Neural crest cell (in vitro differentiated cells): ENCODE measurements around the gene BCAR1. TPM values are rescaled to one million over a fixed set of nuclear protein-coding genes. Genes with fewer than 3 reads are reported as not detected.
A peak's percentile ranks its signal among the peaks of the same experiment; 100 is the strongest.
"Not testable (repeated sequence)": the region's sequence is repeated elsewhere in the genome, so short reads cannot be mapped to it uniquely, and the experiment has no call there.

Source experiments
- DNase-seq: peaks from one replicate; pipeline ENCODE4 v3.0.0; 2021; ENCODE audit warnings: low read depth, mixed read lengths, low spot score
- H3K27ac Mint-ChIP-seq: one replicate; pipeline ENCODE4 v1.8.0; 2021; ENCODE audit warnings: mild to moderate bottlenecking, mixed read lengths; ENCODE audit not compliant: unreplicated experiment
- H3K27me3 Mint-ChIP-seq: 2 replicates; pipeline ENCODE4 v1.8.0; 2021; ENCODE audit warnings: low read depth, mild to moderate bottlenecking, mixed read lengths
- H3K36me3 Mint-ChIP-seq: 2 replicates; pipeline ENCODE4 v1.8.0; 2021; ENCODE audit warnings: low read depth, mild to moderate bottlenecking, mixed read lengths
- H3K4me1 Mint-ChIP-seq: 2 replicates; pipeline ENCODE4 v1.8.0; 2021; ENCODE audit warnings: mixed read lengths
- H3K4me3 Mint-ChIP-seq: one replicate; pipeline ENCODE4 v1.8.0; 2021; ENCODE audit warnings: mild to moderate bottlenecking, mixed read lengths
- H3K9me3 Mint-ChIP-seq: 2 replicates; pipeline ENCODE4 v1.8.0; 2021; ENCODE audit warnings: mixed read lengths
- total RNA-seq: library from RNA; stranded (reverse); gene quantifications from 2 replicates; pipeline ENCODE4 v1.2.1, GENCODE V29; 2021
- TF ChIP-seq, protein P1 (sequence below): fragments of 200-600 bp; sonication (generic); conservative IDR thresholded peaks from 2 replicates; pipeline ENCODE4 v1.5.0; 2021; ENCODE audit warnings: antibody characterized with exemption, mild to moderate bottlenecking

BCAR1 gene
- total RNA-seq, 1 donor from 2014 or later = 63.8 TPM

DNA sequence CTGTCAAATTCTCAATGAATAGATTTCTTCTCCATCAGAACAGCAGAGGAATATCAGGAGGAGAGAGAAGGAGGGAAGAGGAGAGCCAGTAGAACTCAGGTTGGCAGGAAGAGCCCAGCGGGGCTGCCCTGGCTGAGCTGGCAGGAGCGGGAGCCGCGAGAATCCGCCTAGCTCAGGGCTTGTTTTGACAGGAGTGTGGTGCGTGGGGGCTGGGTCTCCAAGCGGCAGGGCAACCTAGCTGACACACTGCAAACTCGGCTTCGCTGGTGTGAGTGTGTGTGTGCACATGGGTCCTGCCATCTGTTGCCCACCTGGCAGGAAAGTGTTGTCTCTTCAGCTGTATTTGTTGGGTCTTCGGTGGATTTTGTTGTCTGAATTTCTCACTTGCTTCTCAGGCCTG lies 27.9 kb upstream of the BCAR1 start:
- Mint-ChIP-seq H3K27me3 (no peaks in the 10 kb centered on the region), H3K9me3 (no peaks in the 10 kb centered on the region), H3K4me3 (no peak overlapping the region), H3K4me1 (peaks cover 8% of the 10 kb centered on the region), H3K36me3 (no peaks in the 10 kb centered on the region), H3K27ac (peak overlapping the region; percentile 43)
- DNase-seq = no peak
- TF ChIP-seq, protein P1, sequence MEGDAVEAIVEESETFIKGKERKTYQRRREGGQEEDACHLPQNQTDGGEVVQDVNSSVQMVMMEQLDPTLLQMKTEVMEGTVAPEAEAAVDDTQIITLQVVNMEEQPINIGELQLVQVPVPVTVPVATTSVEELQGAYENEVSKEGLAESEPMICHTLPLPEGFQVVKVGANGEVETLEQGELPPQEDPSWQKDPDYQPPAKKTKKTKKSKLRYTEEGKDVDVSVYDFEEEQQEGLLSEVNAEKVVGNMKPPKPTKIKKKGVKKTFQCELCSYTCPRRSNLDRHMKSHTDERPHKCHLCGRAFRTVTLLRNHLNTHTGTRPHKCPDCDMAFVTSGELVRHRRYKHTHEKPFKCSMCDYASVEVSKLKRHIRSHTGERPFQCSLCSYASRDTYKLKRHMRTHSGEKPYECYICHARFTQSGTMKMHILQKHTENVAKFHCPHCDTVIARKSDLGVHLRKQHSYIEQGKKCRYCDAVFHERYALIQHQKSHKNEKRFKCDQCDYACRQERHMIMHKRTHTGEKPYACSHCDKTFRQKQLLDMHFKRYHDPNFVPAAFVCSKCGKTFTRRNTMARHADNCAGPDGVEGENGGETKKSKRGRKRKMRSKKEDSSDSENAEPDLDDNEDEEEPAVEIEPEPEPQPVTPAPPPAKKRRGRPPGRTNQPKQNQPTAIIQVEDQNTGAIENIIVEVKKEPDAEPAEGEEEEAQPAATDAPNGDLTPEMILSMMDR = no peak

DNA sequence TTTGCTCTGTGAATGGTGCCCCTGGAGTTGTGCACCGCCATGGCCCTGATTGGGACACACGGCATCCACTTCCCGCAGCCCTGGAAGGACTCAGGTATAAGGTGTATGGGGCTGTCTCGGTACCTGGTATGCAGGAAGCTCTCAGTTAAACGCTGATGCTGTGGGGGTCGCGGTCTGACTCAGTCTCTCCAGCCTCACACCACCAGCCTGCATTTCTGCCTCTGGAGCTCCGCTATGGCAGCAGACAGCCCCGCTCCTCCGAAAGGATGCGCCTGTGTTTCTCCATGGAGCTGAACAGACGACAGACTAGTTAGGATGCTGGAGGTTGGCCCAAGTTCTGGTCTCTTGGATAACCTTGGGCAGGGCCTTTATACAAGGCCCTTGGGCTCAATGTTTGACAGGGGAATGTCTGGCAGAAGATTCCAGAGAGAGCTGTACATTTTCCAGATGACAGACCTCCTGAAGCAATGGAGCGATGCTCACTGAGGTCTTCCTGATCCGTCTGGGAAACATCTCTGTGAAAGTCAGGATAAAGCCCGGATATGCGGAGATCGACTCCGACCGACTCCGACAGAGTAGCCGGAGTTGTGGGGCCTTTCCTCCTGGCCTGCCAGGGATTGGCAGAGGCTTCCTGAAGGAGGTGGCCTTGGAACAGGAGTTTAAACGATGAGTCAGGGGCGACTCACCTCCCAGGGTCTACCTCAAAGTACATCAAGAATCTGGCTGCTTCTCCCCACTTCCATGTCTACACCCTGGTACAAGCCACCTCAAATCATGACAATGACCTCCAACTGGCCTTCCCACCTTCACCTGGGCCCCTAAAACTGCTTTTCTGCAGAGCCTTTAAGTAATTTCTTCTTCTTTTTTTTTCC lies 21.9 kb upstream of the BCAR1 start:
- no peak overlapping the region for H3K4me3 Mint-ChIP-seq
- H3K36me3 Mint-ChIP-seq = no peaks in the 10 kb centered on the region
- no peak overlapping the region for H3K27ac Mint-ChIP-seq
- no peak for DNase-seq
- TF ChIP-seq, protein P1 = no peak
- H3K9me3 Mint-ChIP-seq = no peaks in the 10 kb centered on the region
- H3K4me1 Mint-ChIP-seq = peaks cover 18% of the 10 kb centered on the region
- H3K27me3 Mint-ChIP-seq = no peaks in the 10 kb centered on the region

DNA sequence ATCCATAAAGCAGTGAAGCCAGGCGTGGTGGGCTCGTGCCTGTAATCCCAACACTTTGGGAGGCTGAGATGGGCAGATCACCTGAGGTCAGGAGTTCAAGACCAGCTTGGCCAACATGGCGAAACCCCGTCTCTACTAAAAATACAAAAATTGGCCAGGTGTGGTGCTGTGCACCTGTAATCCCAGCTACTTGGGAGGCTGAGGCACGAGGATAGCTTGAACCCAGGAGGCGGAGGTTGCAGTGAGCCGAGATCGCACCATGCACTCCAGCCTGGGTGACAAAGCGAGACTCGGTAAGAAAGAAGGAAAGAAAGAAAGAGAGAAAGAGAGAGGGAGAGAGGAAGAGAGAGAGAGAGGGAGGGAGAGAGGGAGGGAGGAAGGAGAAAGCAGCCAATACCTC lies 21.2 kb upstream of the BCAR1 start:
- not testable (repeated sequence) for H3K4me3 Mint-ChIP-seq, H3K27ac Mint-ChIP-seq, H3K36me3 Mint-ChIP-seq, DNase-seq, H3K9me3 Mint-ChIP-seq, H3K27me3 Mint-ChIP-seq
- peaks cover 18% of the 10 kb centered on the region for H3K4me1 Mint-ChIP-seq

DNA sequence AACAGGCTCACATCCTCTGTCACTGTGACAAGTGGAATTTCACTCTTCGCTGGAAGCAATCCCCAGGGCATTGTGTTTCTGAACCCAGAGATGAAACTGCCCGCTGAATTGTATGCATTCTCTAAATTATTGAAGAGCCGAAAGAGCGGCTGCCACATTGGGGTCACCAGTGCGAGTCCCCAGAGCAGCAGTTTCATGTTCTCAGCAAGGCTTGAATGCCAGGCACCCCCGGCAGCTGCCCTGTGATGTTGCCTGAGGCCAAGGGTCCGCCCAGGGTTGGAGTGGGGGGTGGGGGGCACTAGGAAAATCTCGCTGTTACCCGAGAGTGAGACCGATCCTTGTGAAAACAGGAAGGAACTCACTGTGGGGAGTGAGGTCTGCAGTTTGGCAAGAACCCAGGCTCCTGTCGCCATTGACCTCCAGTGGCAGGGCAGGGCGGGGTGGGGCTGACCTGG lies 20.7 kb upstream of the BCAR1 start:
- DNase-seq = no peak
- peaks cover 18% of the 10 kb centered on the region for H3K4me1 Mint-ChIP-seq
- H3K27ac Mint-ChIP-seq = peak overlapping the region; percentile 62

DNA sequence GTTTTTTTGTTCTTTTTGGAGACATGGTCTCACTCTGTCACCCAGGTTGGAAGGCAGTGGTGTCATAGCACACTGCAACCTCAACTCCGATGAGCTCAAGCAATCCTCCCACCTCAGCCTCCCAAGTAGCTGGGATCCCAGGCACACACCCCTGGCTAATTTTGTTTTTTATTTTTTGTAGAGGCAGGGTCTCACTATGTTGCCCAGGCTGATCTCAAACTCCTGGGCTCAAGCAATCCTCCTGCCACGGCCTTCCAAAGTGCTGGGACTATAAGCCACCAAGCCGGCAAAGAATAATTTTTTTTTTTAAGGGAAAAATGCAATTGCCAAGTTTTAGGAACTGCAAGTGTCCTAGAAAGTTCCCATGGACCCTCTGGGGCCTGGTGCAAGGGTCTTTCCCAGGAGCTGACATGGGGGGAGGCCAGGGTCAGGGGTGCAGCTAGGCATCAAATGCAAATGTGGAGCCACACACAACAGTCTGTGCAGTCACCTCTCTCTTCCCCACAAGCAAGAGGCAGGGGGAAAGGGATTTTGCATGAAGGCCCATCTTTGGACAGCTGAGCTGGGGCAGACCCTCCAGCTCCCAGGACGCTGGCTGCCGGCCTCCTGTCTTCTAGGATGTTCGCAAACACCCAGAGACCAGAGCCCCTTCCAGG lies 20.1 kb upstream of the BCAR1 start:
- no peak for DNase-seq
- TF ChIP-seq, protein P1 = no peak
- H3K9me3 Mint-ChIP-seq = no peaks in the 10 kb centered on the region

More for the DNA sequence above, 20.7 kb upstream of the BCAR1 start:
- TF ChIP-seq, protein P1 = no peak
- Mint-ChIP-seq H3K9me3 (no peaks in the 10 kb centered on the region), H3K27me3 (no peaks in the 10 kb centered on the region), H3K4me3 (no peak overlapping the region), H3K36me3 (no peaks in the 10 kb centered on the region)

DNA sequence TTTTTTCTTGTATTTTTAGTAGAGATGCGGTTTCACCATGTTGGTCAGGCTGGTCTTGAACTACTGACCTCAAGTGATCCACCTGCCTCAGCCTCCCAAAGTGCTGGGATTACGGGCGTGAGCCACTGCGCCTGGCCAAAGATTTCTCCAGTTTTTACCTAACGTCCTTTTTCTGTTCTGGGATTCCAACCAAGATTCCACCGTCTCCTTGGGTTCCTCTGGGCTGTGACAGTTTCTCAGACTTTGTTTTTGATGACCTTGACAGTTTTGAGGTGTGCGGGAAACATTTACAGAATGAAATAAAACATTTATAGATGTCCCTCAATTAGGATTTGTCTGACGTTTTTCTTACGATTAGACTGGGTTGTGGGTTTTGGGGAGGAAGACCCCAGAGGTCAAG lies 17.9 kb upstream of the BCAR1 start:
- H3K9me3 Mint-ChIP-seq, H3K27me3 Mint-ChIP-seq, H3K27ac Mint-ChIP-seq, DNase-seq, H3K36me3 Mint-ChIP-seq: not testable (repeated sequence)
- H3K4me1 Mint-ChIP-seq = peaks cover 25% of the 10 kb centered on the region
- H3K4me3 Mint-ChIP-seq = peak overlapping the region; percentile 56

More for the DNA sequence above, 20.1 kb upstream of the BCAR1 start:
- Mint-ChIP-seq H3K36me3 (no peaks in the 10 kb centered on the region), H3K27me3 (no peaks in the 10 kb centered on the region), H3K27ac (peak overlapping the region; percentile 62), H3K4me3 (no peak overlapping the region), H3K4me1 (peaks cover 18% of the 10 kb centered on the region)
